T-helper 2 cell treated with Interferon-gamma antibody and Interleukin-4, amounts not matched to agents 100 ng/mL and 5 ng/mL, for 36 hours (primary cell): ENCODE data around the gene PLCL2. TPM values are rescaled to one million over a fixed set of nuclear protein-coding genes. Genes with fewer than 3 reads are reported as not detected.

Experiments used
- intact Hi-C: fragments of 100-400 bp; cut with micrococcal nuclease; formaldehyde crosslinking; loops from one replicate; pipeline ENCODE4 v1.15.1; 2023
- total RNA-seq: library from RNA; stranded (reverse); gene quantifications from 2 replicates; pipeline ENCODE4 v1.2.3, GENCODE V29; 2022

The PLCL2 gene
- total RNA-seq, 1 donor from 2014 or later: 40.4 TPM

GRCh38 chr3:16888785-16889607 lies 4.2 kb downstream of the PLCL2 start:
- intact Hi-C loops: loop anchor here (1.0 to 10.0 kb wide), 5 partner anchors 48 to 625 kb away; partner anchors contain the start of genes DPH3 and RFTN1

GRCh38 chr3:16890597-16891333 lies 6.0 kb downstream of the PLCL2 start:
- intact Hi-C loops: loop anchor here (1.0 kb wide), 1 partner anchor 11 kb away; no protein-coding TSS in a partner anchor

- intact Hi-C loops: no loop called here
These were observed 9.0 kb downstream of the PLCL2 start for GRCh38 chr3:16893618-16894200.

- intact Hi-C loops: no loop called here
These were observed 11.4 kb downstream of the PLCL2 start for GRCh38 chr3:16896094-16896627.

GRCh38 chr3:16896820-16897219 lies 12.1 kb downstream of the PLCL2 start:
- intact Hi-C loops: no loop called here

- intact Hi-C loops: no loop called here
These were observed 12.6 kb downstream of the PLCL2 start for GRCh38 chr3:16897254-16897926.

GRCh38 chr3:16898595-16899395 lies 14.0 kb downstream of the PLCL2 start:
- intact Hi-C loops: no loop called here

- intact Hi-C loops: loop anchor here (2.0 to 5.0 kb wide), 2 partner anchors 15 to 58 kb away; partner anchors contain the start of gene PLCL2
These were observed 15.2 kb downstream of the PLCL2 start for GRCh38 chr3:16899919-16900318.

GRCh38 chr3:16900779-16901440 lies 16.2 kb downstream of the PLCL2 start:
- intact Hi-C loops: loop anchor here (1.0 to 5.0 kb wide), 3 partner anchors 10 to 59 kb away; partner anchors contain the start of gene PLCL2

- intact Hi-C loops: loop anchor here (5.0 kb wide), 1 partner anchor 62 kb away; no protein-coding TSS in a partner anchor
These were observed 20.0 kb downstream of the PLCL2 start for GRCh38 chr3:16904423-16905417.

- intact Hi-C loops: no loop called here
These were observed 20.9 kb downstream of the PLCL2 start for GRCh38 chr3:16905704-16906103.

GRCh38 chr3:16906682-16907081 lies 21.9 kb downstream of the PLCL2 start:
- intact Hi-C loops: no loop called here

GRCh38 chr3:16907243-16907642 lies 22.5 kb downstream of the PLCL2 start:
- intact Hi-C loops: no loop called here

- intact Hi-C loops: no loop called here
These were observed 23.5 kb downstream of the PLCL2 start for GRCh38 chr3:16908016-16908807.

GRCh38 chr3:16908896-16909295 lies 24.1 kb downstream of the PLCL2 start:
- intact Hi-C loops: no loop called here

- intact Hi-C loops: no loop called here
These were observed 25.0 kb downstream of the PLCL2 start for GRCh38 chr3:16909802-16910201.

- intact Hi-C loops: no loop called here
These were observed 25.5 kb downstream of the PLCL2 start for GRCh38 chr3:16910207-16910606.
